Measurements from ENCODE around the gene ACTN3.

- TF ChIP-seq CTCF (conservative IDR thresholded peaks at IDR 0.05) (peak; percentile 85), ZFX (IDR thresholded peaks at IDR 0.05) (no peak)
Observed at GRCh38 chr11:66592457-66593302, 46.0 kb downstream of the ACTN3 start, which contains the start of the genes CCDC87 and CCS.
